ENCODE measurements around the gene SAE1.
A peak's percentile ranks its signal among the peaks of the same experiment; 100 is the strongest.
"Not testable (repeated sequence)": the region's sequence is repeated elsewhere in the genome, so short reads cannot be mapped to it uniquely, and the experiment has no call there.

The SAE1 gene

GRCh38 chr19:47239610-47240296, 109.1 kb downstream of the SAE1 start:
- DNase-seq (ENCODE audit: low read depth, low spot score), result no peak

GRCh38 chr19:47240556-47240955, 109.9 kb downstream of the SAE1 start:
- no peak for DNase-seq (ENCODE audit: low read depth, low spot score)

- peak; percentile 72 for DNase-seq (ENCODE audit: low read depth, low spot score)
Observed at GRCh38 chr19:47240996-47241918, 110.6 kb downstream of the SAE1 start.

GRCh38 chr19:47241919-47242577, 111.4 kb downstream of the SAE1 start:
- no peak for DNase-seq (ENCODE audit: low read depth, low spot score)

GRCh38 chr19:47243364-47243775, 112.7 kb downstream of the SAE1 start:
- DNase-seq (ENCODE audit: low read depth, low spot score), result no peak

GRCh38 chr19:47243776-47244547, 113.3 kb downstream of the SAE1 start:
- DNase-seq (ENCODE audit: low read depth, low spot score), result peak; percentile 71

GRCh38 chr19:47247308-47247990, 116.8 kb downstream of the SAE1 start:
- DNase-seq (ENCODE audit: low read depth, low spot score), result peak; percentile 67

- not testable (repeated sequence) for DNase-seq (ENCODE audit: low read depth, low spot score)
Observed at GRCh38 chr19:47253016-47253415, 122.4 kb downstream of the SAE1 start.

GRCh38 chr19:47253467-47253881, 122.8 kb downstream of the SAE1 start:
- DNase-seq (ENCODE audit: low read depth, low spot score), result no peak

- DNase-seq (ENCODE audit: low read depth, low spot score), result no peak
Observed at GRCh38 chr19:47253970-47254369, 123.3 kb downstream of the SAE1 start.

- DNase-seq (ENCODE audit: low read depth, low spot score), result peak; percentile 86
Observed at GRCh38 chr19:47255879-47256692, 125.5 kb downstream of the SAE1 start, which contains the start of gene CCDC9. Gene CCDC9, plus strand, starts transcription at chr19:47256525. Its CDS starts 1,876 bp downstream, at chr19:47258401.

GRCh38 chr19:47256693-47257410, 126.2 kb downstream of the SAE1 start:
- DNase-seq (ENCODE audit: low read depth, low spot score), result peak; percentile 97

GRCh38 chr19:47257411-47258169, 127.0 kb downstream of the SAE1 start:
- DNase-seq (ENCODE audit: low read depth, low spot score), result no peak

GRCh38 chr19:47258434-47258833, 127.8 kb downstream of the SAE1 start:
- no peak for DNase-seq (ENCODE audit: low read depth, low spot score)

- no peak for DNase-seq (ENCODE audit: low read depth, low spot score)
Observed at GRCh38 chr19:47258895-47259555, 128.4 kb downstream of the SAE1 start.

All from activated CD4-positive, CD25-positive, alpha-beta regulatory T cell treated with anti-CD3 and anti-CD28 coated beads, Interleukin-2, amount 50 U/mL, for 16 hours (primary cell).